Cerebellar nuclear complex (tissue), 1 donor: ENCODE measurements around the gene ROCK2.

Experiments used
- DNase-seq, 2 experiments: peaks; one replicate each; lab custom pipeline; 2025; lab: John Stamatoyannopoulos, UW

The ROCK2 gene

GRCh38 chr2:11344342-11344955 is at the start of gene ROCK2:
ROCK2 (minus strand) TSS chr2:11344636; CDS start chr2:11344136, 500 bp downstream.
- no peak for DNase-seq

- DNase-seq, result no peak
Measured at GRCh38 chr2:11393711-11394236, 49.3 kb upstream of the ROCK2 start.

- no peak for DNase-seq
Measured at GRCh38 chr2:11391942-11392266, 47.5 kb upstream of the ROCK2 start.

DNA sequence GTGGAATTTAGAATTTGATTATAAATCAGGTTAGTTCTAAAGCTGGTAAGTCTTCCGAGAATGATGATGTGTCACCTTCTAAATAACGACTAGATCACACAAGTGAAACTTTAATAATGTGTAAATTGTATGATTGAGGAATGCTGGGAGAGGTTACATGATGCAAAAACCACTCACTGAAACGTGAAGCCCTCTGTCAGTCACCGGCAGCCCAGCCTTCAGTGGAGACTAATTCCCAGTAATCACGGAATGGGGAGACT is 45.9 kb upstream of the ROCK2 start:
- DNase-seq, result no peak

GRCh38 chr2:11389551-11390398 is 45.3 kb upstream of the ROCK2 start:
- no peak for DNase-seq

- no peak for DNase-seq
Measured at GRCh38 chr2:11389052-11389420, 44.6 kb upstream of the ROCK2 start.

- DNase-seq, result no peak
Measured at GRCh38 chr2:11388262-11389051, 44.0 kb upstream of the ROCK2 start.

GRCh38 chr2:11387843-11388242 is 43.4 kb upstream of the ROCK2 start:
- DNase-seq, result no peak

- no peak for DNase-seq
Measured at GRCh38 chr2:11387100-11387390, 42.6 kb upstream of the ROCK2 start.

DNA sequence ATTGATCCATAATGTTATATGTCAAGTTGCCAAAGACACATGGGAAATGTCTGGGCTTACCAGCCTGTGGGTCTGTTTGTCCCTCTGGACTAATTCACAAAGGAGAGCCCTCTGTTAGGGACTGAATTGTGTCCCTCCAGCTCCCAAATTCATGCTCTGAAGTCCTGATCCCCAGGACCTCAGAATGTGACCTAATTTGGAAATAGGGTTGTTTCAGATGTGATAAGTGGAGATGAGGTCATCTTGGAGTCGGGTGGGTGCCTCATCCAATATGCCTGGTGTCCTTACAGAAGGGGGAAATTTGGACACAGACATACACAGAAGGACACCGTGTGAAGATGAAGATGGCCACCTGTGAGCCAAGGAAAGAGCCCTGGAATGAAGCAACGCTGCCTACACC is 41.4 kb upstream of the ROCK2 start:
- no peak for DNase-seq

GRCh38 chr2:11385216-11385615 is 40.8 kb upstream of the ROCK2 start:
- no peak for DNase-seq

DNA sequence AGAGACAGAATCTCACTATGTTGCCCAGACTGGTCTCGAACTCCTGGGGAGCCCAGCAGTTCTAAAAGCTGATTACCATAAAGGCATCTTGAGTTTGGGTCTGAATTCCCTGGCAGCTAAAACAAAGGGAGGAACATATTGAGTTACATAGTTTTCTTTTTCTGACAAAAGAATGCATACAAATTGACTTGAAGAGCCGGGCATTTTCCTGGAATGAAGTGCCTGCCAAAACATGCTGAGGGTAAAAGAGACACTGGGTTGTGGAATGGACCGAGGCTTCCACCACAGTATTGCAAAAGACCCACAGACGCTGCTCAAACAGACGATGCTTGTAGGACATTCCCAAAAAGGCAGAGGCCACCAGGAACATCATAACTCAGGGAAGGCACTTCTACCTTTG is 35.1 kb upstream of the ROCK2 start:
- no peak for DNase-seq

GRCh38 chr2:11377928-11378545 is 33.6 kb upstream of the ROCK2 start:
- DNase-seq, result peak in 1 of 2 experiments; percentile 3

DNA sequence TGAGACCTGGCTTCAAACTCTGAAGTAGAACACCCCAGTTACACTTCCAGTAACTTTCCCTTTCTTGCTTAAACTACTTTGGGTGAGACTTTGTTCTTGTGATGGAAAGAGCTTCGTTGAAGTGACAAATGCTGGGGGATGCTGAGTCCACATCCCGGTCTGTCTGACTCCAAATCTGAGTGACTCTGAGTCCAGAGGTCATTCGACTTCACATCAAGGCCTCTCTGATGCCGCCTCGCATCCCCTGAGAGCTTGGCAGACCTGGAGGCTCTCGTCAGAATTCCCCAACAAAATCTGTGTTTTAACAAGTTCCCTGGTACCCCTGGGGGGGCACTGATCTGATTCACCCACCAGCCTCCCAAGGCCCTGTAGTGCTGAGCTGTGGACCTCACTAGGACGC is 31.6 kb upstream of the ROCK2 start:
- DNase-seq, result no peak

DNA sequence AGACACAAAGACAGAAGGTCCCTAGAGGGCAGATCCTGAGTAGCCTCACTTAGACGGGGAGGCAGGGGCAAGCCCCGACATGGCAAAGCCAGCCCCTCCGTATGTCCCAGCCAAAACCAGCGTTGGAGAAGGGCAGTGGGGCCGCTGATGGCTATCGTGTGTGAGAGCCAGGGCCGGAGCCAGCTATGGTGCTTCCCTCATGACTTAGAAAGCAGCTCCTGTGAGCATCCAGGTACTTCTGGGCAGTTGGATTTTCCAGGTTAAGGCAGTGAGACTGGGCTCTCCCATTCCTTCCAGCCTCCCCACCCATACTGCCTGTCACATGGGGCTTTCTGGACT is 31.2 kb upstream of the ROCK2 start:
- no peak for DNase-seq

GRCh38 chr2:11375025-11375688 is 30.7 kb upstream of the ROCK2 start:
- no peak for DNase-seq

GRCh38 chr2:11373096-11373495 is 28.7 kb upstream of the ROCK2 start:
- DNase-seq, result no peak

DNA sequence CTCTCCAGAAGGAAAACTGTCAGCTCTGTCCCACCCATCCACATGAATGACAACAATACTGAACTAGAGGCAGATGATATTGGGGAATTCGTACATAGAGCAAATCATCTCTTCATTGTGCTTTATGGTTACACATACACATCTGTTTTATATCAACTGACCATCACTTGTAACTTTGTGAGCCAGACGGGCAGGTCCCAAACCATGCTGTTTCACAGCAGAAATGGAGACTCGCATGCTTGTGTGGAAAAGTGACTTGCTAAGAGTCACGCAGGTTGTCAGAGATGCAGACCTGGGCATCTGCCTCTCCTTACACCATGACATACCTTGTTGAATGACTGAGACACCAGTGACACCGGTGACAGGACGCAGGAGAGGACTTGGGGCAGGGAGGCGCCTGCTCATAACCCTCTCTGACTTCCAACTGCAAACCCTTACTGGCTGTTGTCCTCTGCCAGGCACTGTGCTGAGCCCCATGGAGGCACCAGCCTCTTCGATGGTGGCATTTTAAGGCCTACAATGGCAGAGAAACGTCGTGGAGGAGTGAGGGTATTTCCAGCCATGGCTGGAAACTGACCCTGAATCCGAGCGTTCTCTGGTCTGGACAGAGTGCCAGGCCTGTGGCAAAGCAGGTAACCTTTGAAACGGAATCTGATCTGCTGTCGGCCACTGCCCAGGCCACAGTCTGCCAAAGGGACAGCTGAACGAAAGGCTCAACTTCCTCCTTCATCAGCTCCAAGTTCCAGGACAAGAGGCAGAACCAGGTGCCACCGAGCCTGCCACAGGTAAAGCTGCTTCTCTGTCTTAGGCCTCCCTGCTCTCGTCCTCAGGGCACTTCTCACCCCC is 26.9 kb upstream of the ROCK2 start:
- no peak for DNase-seq

DNA sequence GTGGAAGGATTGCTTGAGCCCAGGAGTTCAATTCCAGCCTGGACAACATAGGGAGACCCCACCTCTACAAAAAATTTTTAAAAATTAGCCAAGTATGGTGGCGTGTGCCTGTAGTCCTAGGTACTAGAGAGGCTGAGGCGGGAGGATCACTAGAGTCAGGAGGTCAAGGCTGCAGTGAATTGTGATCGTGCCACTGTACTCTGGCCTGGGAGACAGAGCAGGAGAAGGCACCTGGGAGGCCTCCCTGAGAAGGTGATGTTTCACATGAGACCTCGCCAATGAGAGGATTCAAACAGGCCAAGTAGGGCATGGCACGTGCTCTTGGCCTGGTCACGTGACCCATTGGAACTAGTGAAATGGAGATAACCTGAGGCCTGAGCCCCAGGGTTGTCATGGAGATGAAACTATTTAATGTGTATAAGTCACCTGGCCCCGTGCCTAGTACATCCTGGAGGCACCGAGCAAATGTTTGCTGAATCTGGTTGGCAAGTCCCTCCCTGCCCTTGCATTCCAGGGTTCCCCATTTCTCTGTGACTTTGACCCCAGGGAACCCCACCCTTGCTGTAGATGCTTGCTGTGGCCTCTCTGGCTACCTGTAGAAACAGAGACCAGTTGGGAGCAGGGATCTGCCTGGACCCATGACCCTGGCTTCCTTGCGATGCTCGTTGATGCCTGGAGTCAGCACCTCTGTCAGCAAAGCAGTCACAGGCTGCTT is 26.1 kb upstream of the ROCK2 start:
- DNase-seq, result no peak

GRCh38 chr2:11368059-11368572 is 23.7 kb upstream of the ROCK2 start:
- peak; percentile 46 to 72 for DNase-seq
